ENCODE results near the gene ZHX3. TPM values are rescaled to one million over a fixed set of nuclear protein-coding genes. Genes with fewer than 3 reads are reported as not detected.

Gene ZHX3
- polyA plus RNA-seq, 4 donors, result 19.7 to 28.7 (median 25.3) TPM

Other genes with a start within 250 kb of the ZHX3 start
- gene PLCG1, start 180.2 kb downstream of the ZHX3 start, polyA plus RNA-seq (ENCODE audit: insufficient read length in 4 of 4), result 100 to 1,000 TPM; 122 to 150 (median 133) TPM
- gene LPIN3, start 23.1 kb upstream of the ZHX3 start, polyA plus RNA-seq (ENCODE audit: insufficient read length in 4 of 4), result 10 to 100 TPM in 2 of 4 donors, 1 to 10 TPM in 2; 9.5 to 13.6 (median 11.5) TPM
- gene EMILIN3, start 49.1 kb upstream of the ZHX3 start, polyA plus RNA-seq (ENCODE audit: insufficient read length in 4 of 4), result 10 to 100 TPM in 1 of 4 donors, 1 to 10 TPM in 3; 7.5 to 11.4 (median 9.6) TPM

Measured in right renal pelvis (tissue), 4 donors.